GM19438 (cell line): ENCODE results near the gene GRIK4.
A peak's percentile ranks its signal among the peaks of the same experiment; 100 is the strongest.

Experiments
- ATAC-seq: cut with Tn5 transposase; IDR thresholded peaks from one replicate; pipeline ENCODE4 v1.9.1; 2021; ENCODE audit warnings: low read depth; ENCODE audit not compliant: unreplicated experiment

GRIK4 gene

GRCh38 chr11:120546312-120547205 is 35.0 kb downstream of the GRIK4 start:
- no peak for ATAC-seq

- no peak for ATAC-seq
These were observed 35.8 kb downstream of the GRIK4 start for GRCh38 chr11:120547316-120547715.

- no peak for ATAC-seq
These were observed 36.5 kb downstream of the GRIK4 start for GRCh38 chr11:120547811-120548681.

- ATAC-seq = no peak
These were observed 37.2 kb downstream of the GRIK4 start for GRCh38 chr11:120548682-120549209.

GRCh38 chr11:120549346-120549745 is 37.8 kb downstream of the GRIK4 start:
- ATAC-seq = no peak

GRCh38 chr11:120550007-120550406 is 38.5 kb downstream of the GRIK4 start:
- no peak for ATAC-seq

GRCh38 chr11:120551191-120551590 is 39.6 kb downstream of the GRIK4 start:
- ATAC-seq = no peak

- no peak for ATAC-seq
These were observed 43.4 kb downstream of the GRIK4 start for GRCh38 chr11:120554766-120555432.

GRCh38 chr11:120555433-120555773 is 43.9 kb downstream of the GRIK4 start:
- no peak for ATAC-seq

- ATAC-seq = no peak
These were observed 45.2 kb downstream of the GRIK4 start for GRCh38 chr11:120556797-120557196.

GRCh38 chr11:120558744-120559431 is 47.3 kb downstream of the GRIK4 start:
- no peak for ATAC-seq

GRCh38 chr11:120561286-120561685 is 49.7 kb downstream of the GRIK4 start:
- no peak for ATAC-seq

GRCh38 chr11:120562806-120563425 is 51.4 kb downstream of the GRIK4 start:
- ATAC-seq = no peak

- ATAC-seq = no peak
These were observed 52.4 kb downstream of the GRIK4 start for GRCh38 chr11:120563703-120564572.

- ATAC-seq = peak; percentile 70
These were observed 53.2 kb downstream of the GRIK4 start for GRCh38 chr11:120564573-120565311.

- no peak for ATAC-seq
These were observed 54.1 kb downstream of the GRIK4 start for GRCh38 chr11:120565466-120566155.

- ATAC-seq = no peak
These were observed 54.6 kb downstream of the GRIK4 start for GRCh38 chr11:120566176-120566575.
